IMR-90 (cell line): ENCODE results near the gene DTX1. TPM values are rescaled to one million over a fixed set of nuclear protein-coding genes. Genes with fewer than 3 reads are reported as not detected.

Source experiments
- ATAC-seq: fragments of 200-7000 bp; cut with Tn5 transposase; 2 replicates; pipeline ENCODE4 v1.9.1; 2020; ENCODE audit warnings: low read depth, mild to moderate bottlenecking, moderate library complexity
- BruUV-seq: library from RNA; stranded (reverse); fragments of 400-500 nt; replicated peaks from 2 replicates; lab custom pipeline; 2021; lab: Mats Ljungman, UMichigan
- CTCF ChIA-PET: fragments of 300-600 bp; formaldehyde crosslinking; extraction: SDS; loops from one replicate; lab custom pipeline; 2021; ENCODE audit warnings: antibody characterized with exemption; lab: Yijun Ruan, JAX
- POLR2A ChIA-PET: fragments of 300-600 bp; sonication (Branson Sonifier 250); formaldehyde crosslinking; loops from one replicate; lab custom pipeline; 2022; ENCODE audit warnings: antibody characterized with exemption; ENCODE audit not compliant: unreplicated experiment; lab: Charles Lee
- DNase-seq: peaks from one replicate; pipeline ENCODE4 v3.0.0; 2013
- H2AFZ ChIP-seq: replicated peaks from 2 replicates; pipeline ENCODE3; 2013; ENCODE audit warnings: low read length, mild to moderate bottlenecking; ENCODE audit not compliant: poor library complexity
- H2AK5ac ChIP-seq: 2 replicates; pipeline ENCODE4 v1.6.1; 2013; ENCODE audit warnings: low read depth, low read length, inconsistent platforms
- H2AK9ac ChIP-seq: replicated peaks from 2 replicates; pipeline ENCODE3; 2013; ENCODE audit warnings: mild to moderate bottlenecking, low read depth, low read length, moderate library complexity; ENCODE audit not compliant: poor library complexity
- H2BK120ac ChIP-seq: 2 replicates; pipeline ENCODE4 v1.6.1; 2013; ENCODE audit warnings: low read depth, low read length, inconsistent platforms
- H2BK15ac ChIP-seq: 3 replicates; pipeline ENCODE4 v1.6.1; 2013; ENCODE audit warnings: low read depth, low read length, inconsistent platforms
- H2BK20ac ChIP-seq: 2 replicates; pipeline ENCODE4 v1.6.1; 2013; ENCODE audit warnings: low read depth, mild to moderate bottlenecking, inconsistent platforms, low read length, moderate library complexity
- H2BK5ac ChIP-seq: 2 replicates; pipeline ENCODE4 v1.6.1; 2013; ENCODE audit warnings: mild to moderate bottlenecking, low read depth, low read length, inconsistent platforms; ENCODE audit not compliant: poor library complexity, severe bottlenecking
- H3K14ac ChIP-seq: replicated peaks from 2 replicates; pipeline ENCODE4 v1.6.1; 2013; ENCODE audit warnings: low read depth, low read length, inconsistent platforms
- H3K18ac ChIP-seq: 2 replicates; pipeline ENCODE4 v1.6.1; 2013; ENCODE audit warnings: low read depth, low read length, control low read depth
- H3K23ac ChIP-seq: 2 replicates; pipeline ENCODE4 v1.6.1; 2013; ENCODE audit warnings: low read depth, low read length, inconsistent platforms
- H3K27ac ChIP-seq: 2 replicates; pipeline ENCODE4 v1.5.1; 2013; ENCODE audit warnings: mild to moderate bottlenecking, control low read depth, low read length; ENCODE audit not compliant: insufficient read depth
- H3K27me3 ChIP-seq: 2 replicates; pipeline ENCODE4 v1.6.1; 2013; ENCODE audit warnings: low read length; ENCODE audit not compliant: control insufficient read depth, insufficient read depth
- H3K36me3 ChIP-seq: 2 replicates; pipeline ENCODE4 v1.6.1; 2013; ENCODE audit warnings: low read length, mixed read lengths; ENCODE audit not compliant: control insufficient read depth, insufficient read depth
- H3K4ac ChIP-seq: 2 replicates; pipeline ENCODE4 v1.6.1; 2013; ENCODE audit warnings: low read depth, low read length, inconsistent platforms
- H3K4me1 ChIP-seq: 2 replicates; pipeline ENCODE4 v1.6.1; 2013; ENCODE audit warnings: low read length, mixed read lengths; ENCODE audit not compliant: control insufficient read depth, insufficient read depth
- H3K4me2 ChIP-seq: 2 replicates; pipeline ENCODE4 v1.6.1; 2013; ENCODE audit warnings: low read depth, mild to moderate bottlenecking, control low read depth, low read length, moderate library complexity
- H3K4me3 ChIP-seq: 2 replicates; pipeline ENCODE4 v1.5.1; 2013; ENCODE audit warnings: low read depth, mild to moderate bottlenecking, control low read depth, low read length, moderate library complexity; ENCODE audit not compliant: insufficient read depth
- H3K56ac ChIP-seq: 2 replicates; pipeline ENCODE4 v1.6.1; 2013; ENCODE audit warnings: low read length, inconsistent platforms; ENCODE audit not compliant: insufficient read depth; ENCODE audit errors: extremely low read depth
- H3K79me1 ChIP-seq, 2 experiments: 2 replicates each; pipeline ENCODE4 v1.6.1; 2013; ENCODE audit warnings: low read length in 2 of 2, inconsistent platforms in 1 of 2, low read depth in 1 of 2
- H3K9ac ChIP-seq: 2 replicates; pipeline ENCODE4 v1.6.1; 2013; ENCODE audit warnings: low read depth, low read length, control low read depth
- H3K9me1 ChIP-seq: 2 replicates; pipeline ENCODE4 v1.6.1; 2013; ENCODE audit warnings: low read length, inconsistent platforms; ENCODE audit not compliant: insufficient read depth
- H3K9me3 ChIP-seq: 2 replicates; pipeline ENCODE4 v1.6.1; 2013; ENCODE audit warnings: low read length; ENCODE audit not compliant: control insufficient read depth, insufficient read depth
- H4K20me1 ChIP-seq: 2 replicates; pipeline ENCODE4 v1.6.1; 2013; ENCODE audit warnings: low read length, inconsistent platforms; ENCODE audit not compliant: insufficient read depth
- H4K5ac ChIP-seq: 2 replicates; pipeline ENCODE4 v1.6.1; 2013; ENCODE audit warnings: mild to moderate bottlenecking, low read depth, low read length, control low read depth
- H4K8ac ChIP-seq, 2 experiments: 2 replicates each; pipeline ENCODE4 v1.6.1; 2013; ENCODE audit warnings: low read depth in 2 of 2, low read length in 2 of 2, control low read depth in 1 of 2, inconsistent platforms in 1 of 2
- H4K91ac ChIP-seq: 2 replicates; pipeline ENCODE4 v1.6.1; 2013; ENCODE audit warnings: low read depth, low read length, inconsistent platforms; ENCODE audit not compliant: insufficient read depth
- BHLHE40 ChIP-seq: fragments of 150-350 bp; IDR thresholded peaks from 2 replicates; pipeline ENCODE4 v1.6.1; 2016; ENCODE audit warnings: mild to moderate bottlenecking, low read depth, low read length
- CEBPB ChIP-seq: IDR thresholded peaks from 2 replicates; pipeline ENCODE4 v1.6.1; 2012; ENCODE audit warnings: low read depth, low read length, improper control_type of control experiment
- FOS ChIP-seq: fragments of 150-350 bp; IDR thresholded peaks from 2 replicates; pipeline ENCODE4 v1.6.1; 2016; ENCODE audit warnings: low read depth, low read length
- MAFK ChIP-seq: IDR thresholded peaks from 2 replicates; pipeline ENCODE4 v1.6.1; 2012; ENCODE audit warnings: low read depth, low read length, improper control_type of control experiment
- MAZ ChIP-seq: IDR thresholded peaks from 2 replicates; pipeline ENCODE4 v1.6.1; 2012; ENCODE audit warnings: low read depth, mild to moderate bottlenecking, low read length, improper control_type of control experiment, moderate library complexity, borderline replicate concordance
- NFE2L2 ChIP-seq: fragments of 150-350 bp; IDR thresholded peaks from 2 replicates; pipeline ENCODE4 v1.6.1; 2016; ENCODE audit warnings: low read depth, mild to moderate bottlenecking, low read length
- RAD21 ChIP-seq: IDR thresholded peaks from 2 replicates; pipeline ENCODE4 v1.6.1; 2012; ENCODE audit warnings: low read length, improper control_type of control experiment
- RFX5 ChIP-seq: IDR thresholded peaks from 2 replicates; pipeline ENCODE4 v1.8.0; 2012; ENCODE audit warnings: low read depth, mild to moderate bottlenecking, low read length, moderate library complexity
- SMC3 ChIP-seq: fragments of 150-350 bp; IDR thresholded peaks from 2 replicates; pipeline ENCODE4 v1.6.1; 2016; ENCODE audit warnings: low read depth, mild to moderate bottlenecking, antibody characterized with exemption, low read length, moderate library complexity
- WGBS, 2 experiments: methylation state at CpG; one replicate each; pipeline versions ENCODE4 v1.1.5 to v1.1.7; 2013; ENCODE audit warnings: missing lambda C conversion rate in 2 of 2; ENCODE audit not compliant: insufficient read length in 1 of 2; ENCODE audit errors: extremely low coverage in 2 of 2; 5-methylcytosine and 5-hydroxymethylcytosine counted together
- dilution Hi-C: fragments of 300-500 bp; cut with HindIII; formaldehyde crosslinking; loops from one replicate; pipeline ENCODE4 v1.14.3; 2018; ENCODE audit warnings: low sequenced_read_pairs; ENCODE audit not compliant: unreplicated experiment
- in situ Hi-C: fragments of 300-500 bp; cut with MboI; formaldehyde crosslinking; loops from 3 replicates; pipeline ENCODE4 v1.14.3; 2019; ENCODE audit warnings: low sequenced_read_pairs, inconsistent platforms, mixed read lengths
- intact Hi-C: fragments of 100-400 bp; cut with micrococcal nuclease; formaldehyde crosslinking; loops from 2 replicates; pipeline ENCODE4 v1.10.0; 2022
- polyA plus RNA-seq, 3 experiments: library from polyadenylated mRNA; depleted of rRNA; stranded (reverse); fragments of >200 nt; gene quantifications; 2 replicates each; pipeline ENCODE4 v1.2.3, GENCODE V29; 2012; ENCODE audit warnings: low replicate concordance in 1 of 3
- total RNA-seq: library from RNA; depleted of rRNA; stranded (reverse); fragments of >200 nt; gene quantifications from 2 replicates; pipeline ENCODE4 v1.2.3, GENCODE V29; 2012

Gene DTX1
- total and polyA plus RNA-seq, 2 of the 4 experiments (the other 2 are of a cell fraction) = not detected

DNA sequence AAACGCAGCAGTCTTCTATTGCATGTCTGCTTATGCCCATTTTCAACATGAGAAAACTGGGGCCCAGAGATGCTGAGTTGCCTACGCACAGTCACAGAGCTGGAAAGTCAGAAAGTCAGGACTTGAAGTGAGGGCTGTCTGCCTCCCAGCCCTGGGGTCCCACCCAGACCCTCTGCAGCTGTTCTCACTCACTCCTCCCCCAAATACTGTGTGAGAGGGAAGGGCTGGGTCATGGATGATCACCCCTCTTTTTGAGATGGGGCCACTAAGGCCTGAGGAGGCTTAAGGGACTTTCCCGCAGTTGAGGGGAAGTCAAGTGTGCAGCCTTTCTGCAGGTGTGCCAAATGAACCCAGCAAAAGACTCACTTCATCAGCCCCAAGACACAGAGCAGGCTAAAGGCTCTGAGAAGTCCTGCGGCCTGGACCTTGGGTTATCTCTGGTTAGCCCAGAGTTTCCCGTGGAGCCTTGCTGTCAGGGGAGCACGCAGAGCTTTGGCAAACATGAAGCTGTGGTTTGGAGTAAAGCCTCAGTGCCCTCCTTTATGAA lies 18.7 kb downstream of the DTX1 start:
- H4K20me1 ChIP-seq = no peaks in the 10 kb centered on the region
- no TSS peak for BruUV-seq
- H3K4me1 ChIP-seq = no peaks in the 10 kb centered on the region
- no peak overlapping the region for H2BK20ac ChIP-seq
- H3K79me1 ChIP-seq = no peaks in the 10 kb centered on the region
- no peak overlapping the region for H3K56ac ChIP-seq
- no peak overlapping the region for H3K27ac ChIP-seq
- ATAC-seq = no peak
- no peak overlapping the region for H2AFZ ChIP-seq
- H3K4me3 ChIP-seq = no peak overlapping the region
- no peak overlapping the region for H3K23ac ChIP-seq
- H2BK15ac ChIP-seq = no peak overlapping the region
- H4K91ac ChIP-seq = no peak overlapping the region
- H3K14ac ChIP-seq = no peak overlapping the region
- H4K5ac ChIP-seq = no peak overlapping the region
- no peak overlapping the region for H3K4me2 ChIP-seq
- dilution Hi-C loops (no loop called here), intact Hi-C loops (no loop called here), in situ Hi-C loops (no loop called here)
- CTCF ChIA-PET = no interaction called here
- DNase-seq = no peak
- H4K8ac ChIP-seq = no peak overlapping the region
- H3K27me3 ChIP-seq = peaks cover 18% of the 10 kb centered on the region
- POLR2A ChIA-PET = no interaction called here
- no CpG with 5 or more reads among the region's 6 CpGs for WGBS, 2 experiments
- no peak overlapping the region for H2BK120ac ChIP-seq
- H3K9ac ChIP-seq = no peak overlapping the region
- no peaks in the 10 kb centered on the region for H3K9me1 ChIP-seq
- H3K36me3 ChIP-seq = no peaks in the 10 kb centered on the region
- no peak overlapping the region for H2AK9ac ChIP-seq
- H3K9me3 ChIP-seq = no peaks in the 10 kb centered on the region
- H3K18ac ChIP-seq = no peak overlapping the region
- H2BK5ac ChIP-seq = no peak overlapping the region
- no peak overlapping the region for H2AK5ac ChIP-seq
- TF ChIP-seq RAD21 (no peak), CEBPB (no peak), MAZ (no peak), FOS (no peak), RFX5 (no peak), MAFK (no peak), NFE2L2 (no peak), BHLHE40 (no peak), SMC3 (no peak)
- no peak overlapping the region for H3K4ac ChIP-seq
